Measurements from ENCODE around the gene CACNA2D1. TPM values are rescaled to one million over a fixed set of nuclear protein-coding genes. Genes with fewer than 3 reads are reported as not detected.
"Not testable (repeated sequence)": the region's sequence is repeated elsewhere in the genome, so short reads cannot be mapped to it uniquely, and the experiment has no call there.

CACNA2D1 gene
- total and polyA plus RNA-seq, 4 donors = 4.5 to 40.7 (median 24.3) TPM

- H3K4me1 ChIP-seq (ENCODE audit: control insufficient read depth in 1 of 2, insufficient read depth in 2 of 2, low read length in 2 of 2) = no peaks in the 10 kb centered on the region
- H3K9me3 ChIP-seq (ENCODE audit: control insufficient read depth, low read length) = no peaks in the 10 kb centered on the region
- H3K27ac ChIP-seq (ENCODE audit: low read depth in 1 of 2, low read length in 2 of 2) = no peak overlapping the region
- no peak overlapping the region for H3K4me3 ChIP-seq (ENCODE audit: low read length in 2 of 2)
- intact Hi-C loops (cut with DNase I) = no loop called here
- ATAC-seq (ENCODE audit: low FRiP score) = no peak
- no peak for DNase-seq
- H3K27me3 ChIP-seq (ENCODE audit: control insufficient read depth in 1 of 2, insufficient read depth in 2 of 2, low read length in 1 of 2) = no peaks in the 10 kb centered on the region
- H3K36me3 ChIP-seq (ENCODE audit: control insufficient read depth in 1 of 2, insufficient read depth in 2 of 2, low read length in 1 of 2) = no peaks in the 10 kb centered on the region
These were observed 52.6 kb downstream of the CACNA2D1 start for GRCh38 chr7:82390936-82391335.

DNA sequence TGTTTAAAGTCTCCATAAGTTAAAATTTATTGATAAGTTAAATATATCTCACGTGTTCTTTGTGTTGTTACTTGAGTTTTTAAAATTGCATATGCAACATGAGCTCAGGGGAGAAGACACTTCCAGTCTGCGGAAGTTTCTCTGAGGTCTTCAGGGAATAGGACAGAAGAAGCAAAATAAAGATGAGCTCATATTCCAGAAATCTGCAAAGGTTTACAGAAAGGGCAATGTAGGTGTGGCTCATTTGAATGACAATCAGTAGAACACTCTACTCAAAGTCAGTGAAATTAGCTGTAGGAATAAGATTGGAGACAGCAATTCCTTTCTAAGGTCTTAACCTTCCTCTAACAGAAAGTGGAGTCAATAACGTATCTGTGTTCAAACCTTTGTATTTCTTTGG, 53.7 kb downstream of the CACNA2D1 start:
- Histone ChIP-seq H3K4me3 (ENCODE audit: low read length in 2 of 2) (no peak overlapping the region), H3K27me3 (ENCODE audit: control insufficient read depth in 1 of 2, insufficient read depth in 2 of 2, low read length in 1 of 2) (no peaks in the 10 kb centered on the region), H3K27ac (ENCODE audit: low read depth in 1 of 2, low read length in 2 of 2) (no peak overlapping the region), H3K9me3 (ENCODE audit: control insufficient read depth, low read length) (no peaks in the 10 kb centered on the region), H3K36me3 (ENCODE audit: control insufficient read depth in 1 of 2, insufficient read depth in 2 of 2, low read length in 1 of 2) (no peaks in the 10 kb centered on the region), H3K4me1 (ENCODE audit: control insufficient read depth in 1 of 2, insufficient read depth in 2 of 2, low read length in 2 of 2) (no peaks in the 10 kb centered on the region)
- 90 to 93% methylated on average over 3 of the region's 3 CpGs for WGBS, 2 donors
- intact Hi-C loops (cut with DNase I) = no loop called here
- DNase-seq = no peak
- no peak for ATAC-seq (ENCODE audit: low FRiP score)

DNA sequence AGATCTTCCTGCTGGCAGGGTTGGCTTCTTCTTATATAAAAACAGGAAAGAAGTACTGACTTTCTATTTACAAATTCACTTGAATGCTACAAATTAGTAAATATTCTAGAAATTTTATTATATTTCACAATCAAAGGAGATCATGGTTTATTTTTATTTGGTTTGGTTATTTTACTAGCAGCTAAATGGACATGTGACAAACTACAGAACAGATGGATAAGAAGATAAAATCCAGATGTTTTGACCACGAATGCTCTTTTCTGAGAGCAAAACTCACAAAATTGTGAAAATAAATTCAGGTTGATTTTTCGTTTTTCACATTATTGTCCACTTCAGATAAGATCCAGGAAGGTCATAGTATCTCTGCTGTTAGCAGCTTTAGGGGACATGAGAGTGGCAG, 55.4 kb downstream of the CACNA2D1 start:
- 78 to 83% methylated on average over 2 of the region's 2 CpGs for WGBS, 2 donors
- H3K36me3 ChIP-seq (ENCODE audit: control insufficient read depth in 1 of 2, insufficient read depth in 2 of 2, low read length in 1 of 2) = no peaks in the 10 kb centered on the region
- H3K27me3 ChIP-seq (ENCODE audit: control insufficient read depth in 1 of 2, insufficient read depth in 2 of 2, low read length in 1 of 2) = no peaks in the 10 kb centered on the region
- no peaks in the 10 kb centered on the region for H3K4me1 ChIP-seq (ENCODE audit: control insufficient read depth in 1 of 2, insufficient read depth in 2 of 2, low read length in 2 of 2)
- ATAC-seq (ENCODE audit: low FRiP score) = no peak
- no peak for DNase-seq
- H3K4me3 ChIP-seq (ENCODE audit: low read length in 2 of 2) = no peak overlapping the region
- intact Hi-C loops (cut with DNase I) = no loop called here
- no peaks in the 10 kb centered on the region for H3K9me3 ChIP-seq (ENCODE audit: control insufficient read depth, low read length)
- no peak overlapping the region for H3K27ac ChIP-seq (ENCODE audit: low read depth in 1 of 2, low read length in 2 of 2)

DNA sequence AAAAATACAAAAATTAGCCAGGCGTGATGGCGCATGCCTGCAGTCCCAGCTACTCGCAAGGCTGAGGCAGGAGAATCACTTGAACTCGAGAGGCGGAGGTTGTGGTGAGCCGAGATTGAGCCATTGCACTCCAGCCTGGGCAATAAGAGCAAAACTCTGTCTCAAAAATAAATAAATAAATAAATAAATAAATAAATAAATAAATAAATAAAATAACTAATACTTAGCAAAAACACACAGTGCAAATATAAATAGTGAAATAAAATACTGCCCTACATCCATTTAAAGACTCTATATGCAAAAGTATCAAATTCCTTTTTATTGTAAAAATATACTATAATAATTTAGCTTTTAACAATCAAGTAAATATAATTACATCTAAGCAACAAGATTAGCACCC, 57.0 kb downstream of the CACNA2D1 start:
- intact Hi-C loops (cut with DNase I); DNase-seq; H3K4me1 ChIP-seq (ENCODE audit: control insufficient read depth in 1 of 2, insufficient read depth in 2 of 2, low read length in 2 of 2); H3K9me3 ChIP-seq (ENCODE audit: control insufficient read depth, low read length); H3K36me3 ChIP-seq (ENCODE audit: control insufficient read depth in 1 of 2, insufficient read depth in 2 of 2, low read length in 1 of 2); H3K27ac ChIP-seq (ENCODE audit: low read depth in 1 of 2, low read length in 2 of 2); ATAC-seq (ENCODE audit: low FRiP score); H3K4me3 ChIP-seq (ENCODE audit: low read length in 2 of 2); H3K27me3 ChIP-seq (ENCODE audit: control insufficient read depth in 1 of 2, insufficient read depth in 2 of 2, low read length in 1 of 2): not testable (repeated sequence)
- 98% methylated on average over 6 of the region's 6 CpGs for WGBS, 2 donors

GRCh38 chr7:82384779-82385178, 58.8 kb downstream of the CACNA2D1 start:
- Histone ChIP-seq H3K4me3 (ENCODE audit: low read length in 2 of 2) (no peak overlapping the region), H3K27ac (ENCODE audit: low read depth in 1 of 2, low read length in 2 of 2) (no peak overlapping the region), H3K9me3 (ENCODE audit: control insufficient read depth, low read length) (no peaks in the 10 kb centered on the region), H3K36me3 (ENCODE audit: control insufficient read depth in 1 of 2, insufficient read depth in 2 of 2, low read length in 1 of 2) (no peaks in the 10 kb centered on the region), H3K4me1 (ENCODE audit: control insufficient read depth in 1 of 2, insufficient read depth in 2 of 2, low read length in 2 of 2) (no peaks in the 10 kb centered on the region), H3K27me3 (ENCODE audit: control insufficient read depth in 1 of 2, insufficient read depth in 2 of 2, low read length in 1 of 2) (no peaks in the 10 kb centered on the region)
- 56 to 64% methylated on average over 2 of the region's 2 CpGs for WGBS, 2 donors
- intact Hi-C loops (cut with DNase I) = no loop called here
- ATAC-seq (ENCODE audit: low FRiP score) (no peak), DNase-seq (no peak)

DNA sequence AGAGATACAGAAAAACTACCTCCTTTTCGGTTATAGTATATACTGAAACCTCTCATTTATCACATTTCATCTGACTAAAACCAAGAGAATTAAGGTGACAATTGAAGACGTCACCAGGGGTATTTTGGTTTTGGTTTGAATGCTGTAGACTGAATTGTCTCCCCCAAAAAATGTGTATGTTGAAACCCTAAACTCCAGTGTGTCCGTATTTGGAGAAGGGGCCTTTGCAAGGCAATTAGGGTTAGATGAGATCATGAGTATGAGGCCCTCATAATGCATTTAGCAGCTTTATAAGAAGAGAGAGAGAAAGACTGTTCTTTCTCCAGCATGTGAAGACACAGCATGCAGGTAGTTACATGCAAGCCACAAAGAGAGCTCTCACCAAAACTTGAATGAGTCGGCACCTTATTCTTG, 59.5 kb downstream of the CACNA2D1 start:
- H3K9me3 ChIP-seq (ENCODE audit: control insufficient read depth, low read length) = no peaks in the 10 kb centered on the region
- H3K27ac ChIP-seq (ENCODE audit: low read depth in 1 of 2, low read length in 2 of 2) = no peak overlapping the region
- 96 to 98% methylated on average over 4 of the region's 4 CpGs for WGBS, 2 donors
- DNase-seq (no peak), ATAC-seq (ENCODE audit: low FRiP score) (no peak)
- no peaks in the 10 kb centered on the region for H3K4me1 ChIP-seq (ENCODE audit: control insufficient read depth in 1 of 2, insufficient read depth in 2 of 2, low read length in 2 of 2)
- no peaks in the 10 kb centered on the region for H3K27me3 ChIP-seq (ENCODE audit: control insufficient read depth in 1 of 2, insufficient read depth in 2 of 2, low read length in 1 of 2)
- H3K36me3 ChIP-seq (ENCODE audit: control insufficient read depth in 1 of 2, insufficient read depth in 2 of 2, low read length in 1 of 2) = no peaks in the 10 kb centered on the region
- H3K4me3 ChIP-seq (ENCODE audit: low read length in 2 of 2) = no peak overlapping the region
- intact Hi-C loops (cut with DNase I) = no loop called here

DNA sequence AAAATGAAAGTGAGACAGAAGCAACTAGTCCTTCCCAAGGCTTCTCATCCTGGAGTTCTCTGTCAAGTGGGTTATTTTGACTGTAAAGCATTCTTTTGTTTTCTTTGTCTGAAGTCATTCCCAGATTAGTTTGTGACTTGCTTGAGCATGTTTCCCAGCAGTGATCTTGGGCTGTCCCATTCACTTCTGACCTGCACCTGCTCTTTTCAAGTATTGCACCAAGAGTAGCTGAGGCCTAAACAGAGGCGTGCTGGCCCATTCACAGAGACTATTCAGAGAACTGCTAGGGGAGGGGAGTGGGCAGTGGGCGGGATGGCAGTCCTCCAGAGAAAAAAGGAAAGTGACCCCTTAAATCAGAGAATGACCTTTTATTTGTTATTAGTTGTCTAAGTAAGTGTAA, 61.3 kb downstream of the CACNA2D1 start:
- Histone ChIP-seq H3K27me3 (ENCODE audit: control insufficient read depth in 1 of 2, insufficient read depth in 2 of 2, low read length in 1 of 2) (no peaks in the 10 kb centered on the region), H3K36me3 (ENCODE audit: control insufficient read depth in 1 of 2, insufficient read depth in 2 of 2, low read length in 1 of 2) (no peaks in the 10 kb centered on the region), H3K4me3 (ENCODE audit: low read length in 2 of 2) (no peak overlapping the region), H3K9me3 (ENCODE audit: control insufficient read depth, low read length) (no peaks in the 10 kb centered on the region), H3K4me1 (ENCODE audit: control insufficient read depth in 1 of 2, insufficient read depth in 2 of 2, low read length in 2 of 2) (no peaks in the 10 kb centered on the region), H3K27ac (ENCODE audit: low read depth in 1 of 2, low read length in 2 of 2) (no peak overlapping the region)
- 97 to 98% methylated on average over 2 of the region's 2 CpGs for WGBS, 2 donors
- intact Hi-C loops (cut with DNase I) = no loop called here
- DNase-seq (no peak), ATAC-seq (ENCODE audit: low FRiP score) (no peak)

GRCh38 chr7:82376739-82377138, 66.8 kb downstream of the CACNA2D1 start:
- H3K4me3 ChIP-seq (ENCODE audit: low read length in 2 of 2) = no peak overlapping the region
- H3K36me3 ChIP-seq (ENCODE audit: control insufficient read depth in 1 of 2, insufficient read depth in 2 of 2, low read length in 1 of 2) = no peaks in the 10 kb centered on the region
- no peak overlapping the region for H3K27ac ChIP-seq (ENCODE audit: low read depth in 1 of 2, low read length in 2 of 2)
- WGBS, 2 donors = 79 to 82% methylated on average over 2 of the region's 2 CpGs
- intact Hi-C loops (cut with DNase I) = no loop called here
- H3K9me3 ChIP-seq (ENCODE audit: control insufficient read depth, low read length) = no peaks in the 10 kb centered on the region
- no peaks in the 10 kb centered on the region for H3K27me3 ChIP-seq (ENCODE audit: control insufficient read depth in 1 of 2, insufficient read depth in 2 of 2, low read length in 1 of 2)
- DNase-seq = no peak
- peaks cover 0 to 3% of the 10 kb centered on the region in 2 donors for H3K4me1 ChIP-seq (ENCODE audit: control insufficient read depth in 1 of 2, insufficient read depth in 2 of 2, low read length in 2 of 2)
- ATAC-seq (ENCODE audit: low FRiP score) = no peak

GRCh38 chr7:82375713-82376112, 67.9 kb downstream of the CACNA2D1 start:
- ATAC-seq (ENCODE audit: low FRiP score) (no peak), DNase-seq (no peak)
- Histone ChIP-seq H3K4me3 (ENCODE audit: low read length in 2 of 2) (no peak overlapping the region), H3K9me3 (ENCODE audit: control insufficient read depth, low read length) (no peaks in the 10 kb centered on the region), H3K27me3 (ENCODE audit: control insufficient read depth in 1 of 2, insufficient read depth in 2 of 2, low read length in 1 of 2) (no peaks in the 10 kb centered on the region), H3K4me1 (ENCODE audit: control insufficient read depth in 1 of 2, insufficient read depth in 2 of 2, low read length in 2 of 2) (peaks cover 0 to 3% of the 10 kb centered on the region in 2 donors), H3K36me3 (ENCODE audit: control insufficient read depth in 1 of 2, insufficient read depth in 2 of 2, low read length in 1 of 2) (no peaks in the 10 kb centered on the region), H3K27ac (ENCODE audit: low read depth in 1 of 2, low read length in 2 of 2) (no peak overlapping the region)
- intact Hi-C loops (cut with DNase I) = no loop called here
- WGBS, 2 donors = 57 to 69% methylated on average over 3 of the region's 3 CpGs
